Urinary bladder (tissue), 4 donors: ENCODE data around the gene DHRS11. TPM values are rescaled to one million over a fixed set of nuclear protein-coding genes. Genes with fewer than 3 reads are reported as not detected.

Source experiments
- DNase-seq: peaks from one replicate; pipeline ENCODE4 v3.0.0-alpha.2; 2015; ENCODE audit errors: extremely low spot score
- H3K27ac ChIP-seq: one replicate; pipeline ENCODE4 v1.5.1; 2013; ENCODE audit warnings: low read depth, mild to moderate bottlenecking, moderate library complexity
- H3K36me3 ChIP-seq: one replicate; pipeline ENCODE4 v1.6.1; 2013; ENCODE audit warnings: mild to moderate bottlenecking, moderate library complexity; ENCODE audit not compliant: insufficient read depth
- H3K4me1 ChIP-seq: one replicate; pipeline ENCODE4 v1.6.1; 2013; ENCODE audit warnings: mild to moderate bottlenecking, moderate library complexity; ENCODE audit not compliant: insufficient read depth
- H3K4me3 ChIP-seq: one replicate; pipeline ENCODE4 v1.5.1; 2013; ENCODE audit warnings: low read depth, low read length
- WGBS: extraction: QIAGEN DNeasy Blood & Tissue Kit; methylation state at CpG from one replicate; pipeline ENCODE4 v1.1.7; 2013; 5-methylcytosine and 5-hydroxymethylcytosine counted together
- polyA plus RNA-seq: library from polyadenylated mRNA; stranded (reverse); fragments of 200-250 nt; gene quantifications from one replicate; pipeline ENCODE4 v1.2.3, GENCODE V29; 2013
- total RNA-seq: library from RNA; depleted of rRNA; stranded (reverse); fragments of >200 nt; gene quantifications from one replicate; pipeline ENCODE4 v1.2.3, GENCODE V29; 2014
- donor health status: healthy with polysubstance abuse.
- donor health status: healthy.

Gene DHRS11
- total and polyA plus RNA-seq, 2 donors = 3.2 to 9.4 TPM

GRCh38 chr17:36576793-36577192 is 14.9 kb upstream of the DHRS11 start:
- WGBS = 85% methylated on average over 2 of the region's 2 CpGs
- DNase-seq = no peak
- Histone ChIP-seq H3K4me1 (no peaks in the 10 kb centered on the region), H3K36me3 (peaks cover 2% of the 10 kb centered on the region), H3K4me3 (no peak overlapping the region), H3K27ac (no peak overlapping the region)

GRCh38 chr17:36578671-36579070 is 13.0 kb upstream of the DHRS11 start:
- DNase-seq = no peak
- Histone ChIP-seq H3K27ac (no peak overlapping the region), H3K4me3 (no peak overlapping the region), H3K36me3 (peaks cover 2% of the 10 kb centered on the region), H3K4me1 (no peaks in the 10 kb centered on the region)
- WGBS = 87% methylated on average over 2 of the region's 2 CpGs

GRCh38 chr17:36583787-36584186 is 7.9 kb upstream of the DHRS11 start:
- WGBS = 64% methylated on average over 1 of the region's 1 CpG
- Histone ChIP-seq H3K36me3 (peaks cover 2% of the 10 kb centered on the region), H3K4me1 (no peaks in the 10 kb centered on the region), H3K27ac (no peak overlapping the region), H3K4me3 (no peak overlapping the region)
- DNase-seq = no peak

- 93% methylated on average over 2 of the region's 2 CpGs for WGBS
- Histone ChIP-seq H3K27ac (no peak overlapping the region), H3K4me3 (no peak overlapping the region), H3K36me3 (no peaks in the 10 kb centered on the region), H3K4me1 (no peaks in the 10 kb centered on the region)
- no peak for DNase-seq
These were observed 5.5 kb upstream of the DHRS11 start for GRCh38 chr17:36586138-36586537.

- no peaks in the 10 kb centered on the region for H3K36me3 ChIP-seq
- H3K4me1 ChIP-seq = no peaks in the 10 kb centered on the region
- DNase-seq = no peak
- WGBS = 79% methylated on average over 2 of the region's 2 CpGs
- no peak overlapping the region for H3K4me3 ChIP-seq
- no peak overlapping the region for H3K27ac ChIP-seq
These were observed 1.6 kb upstream of the DHRS11 start for GRCh38 chr17:36590082-36590481.

GRCh38 chr17:36592316-36592715 is 637 bp downstream of the DHRS11 start:
- peak overlapping the region; percentile 91 for H3K4me3 ChIP-seq
- H3K27ac ChIP-seq = no peak overlapping the region
- H3K4me1 ChIP-seq = no peaks in the 10 kb centered on the region
- DNase-seq = no peak
- H3K36me3 ChIP-seq = no peaks in the 10 kb centered on the region
- whole genome bisulfite sequencing = 4% methylated on average over 20 of the region's 20 CpGs

- H3K4me3 ChIP-seq = peak overlapping the region; percentile 91
- no peaks in the 10 kb centered on the region for H3K36me3 ChIP-seq
- no peaks in the 10 kb centered on the region for H3K4me1 ChIP-seq
- DNase-seq = no peak
- no peak overlapping the region for H3K27ac ChIP-seq
- 30% methylated on average over 4 of the region's 4 CpGs for WGBS
These were observed 1.1 kb downstream of the DHRS11 start for GRCh38 chr17:36592716-36593321.

- no peaks in the 10 kb centered on the region for H3K36me3 ChIP-seq
- H3K4me1 ChIP-seq = no peaks in the 10 kb centered on the region
- WGBS = 83% methylated on average over 8 of the region's 8 CpGs
- DNase-seq = peak; percentile 10
- H3K27ac ChIP-seq = no peak overlapping the region
- no peak overlapping the region for H3K4me3 ChIP-seq
These were observed 2.1 kb downstream of the DHRS11 start for GRCh38 chr17:36593656-36594316.

- Histone ChIP-seq H3K27ac (no peak overlapping the region), H3K4me3 (no peak overlapping the region), H3K4me1 (no peaks in the 10 kb centered on the region), H3K36me3 (no peaks in the 10 kb centered on the region)
- DNase-seq = no peak
- 88% methylated on average over 13 of the region's 13 CpGs for WGBS
These were observed 3.1 kb downstream of the DHRS11 start for GRCh38 chr17:36594626-36595401.

GRCh38 chr17:36597226-36597625 is 5.5 kb downstream of the DHRS11 start:
- 86% methylated on average over 6 of the region's 6 CpGs for WGBS
- H3K4me3 ChIP-seq = no peak overlapping the region
- no peaks in the 10 kb centered on the region for H3K36me3 ChIP-seq
- no peak overlapping the region for H3K27ac ChIP-seq
- no peaks in the 10 kb centered on the region for H3K4me1 ChIP-seq
- no peak for DNase-seq

- H3K36me3 ChIP-seq = no peaks in the 10 kb centered on the region
- no peak overlapping the region for H3K4me3 ChIP-seq
- no peak overlapping the region for H3K27ac ChIP-seq
- DNase-seq = no peak
- 92% methylated on average over 11 of the region's 11 CpGs for WGBS
- H3K4me1 ChIP-seq = no peaks in the 10 kb centered on the region
These were observed 6.4 kb downstream of the DHRS11 start for GRCh38 chr17:36597866-36598777.

GRCh38 chr17:36598951-36599401 is 7.3 kb downstream of the DHRS11 start:
- Histone ChIP-seq H3K4me1 (no peaks in the 10 kb centered on the region), H3K36me3 (no peaks in the 10 kb centered on the region), H3K4me3 (no peak overlapping the region), H3K27ac (no peak overlapping the region)
- no peak for DNase-seq
- WGBS = 92% methylated on average over 13 of the region's 13 CpGs

- DNase-seq = no peak
- WGBS = 91% methylated on average over 11 of the region's 11 CpGs
- no peaks in the 10 kb centered on the region for H3K4me1 ChIP-seq
- H3K36me3 ChIP-seq = no peaks in the 10 kb centered on the region
- no peak overlapping the region for H3K27ac ChIP-seq
- H3K4me3 ChIP-seq = no peak overlapping the region
These were observed 8.0 kb downstream of the DHRS11 start for GRCh38 chr17:36599546-36600250.
